ENCODE measurements around the gene IRF2BPL.

The IRF2BPL gene

DNA sequence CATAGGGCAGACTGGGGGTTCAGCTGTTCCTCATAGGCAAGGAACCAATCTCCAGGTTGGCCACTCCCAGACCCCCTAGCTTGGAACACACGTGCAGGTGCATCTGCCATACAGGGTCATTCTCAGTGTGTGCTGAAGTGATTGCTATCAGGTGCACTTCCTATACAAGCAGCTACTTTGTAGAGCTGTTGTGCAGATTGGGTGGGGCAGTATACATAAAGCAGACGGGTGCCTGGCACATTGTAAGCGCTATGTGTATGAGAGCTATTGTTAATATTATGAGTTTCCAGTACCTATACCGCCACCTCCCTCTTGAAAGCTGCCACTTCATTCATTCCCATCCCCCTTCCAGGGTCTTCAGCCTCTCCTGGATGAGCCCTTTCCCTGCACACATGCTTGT lies 17.3 kb downstream of the IRF2BPL start:
- DNase-seq (ENCODE audit: low read depth): no peak

DNA sequence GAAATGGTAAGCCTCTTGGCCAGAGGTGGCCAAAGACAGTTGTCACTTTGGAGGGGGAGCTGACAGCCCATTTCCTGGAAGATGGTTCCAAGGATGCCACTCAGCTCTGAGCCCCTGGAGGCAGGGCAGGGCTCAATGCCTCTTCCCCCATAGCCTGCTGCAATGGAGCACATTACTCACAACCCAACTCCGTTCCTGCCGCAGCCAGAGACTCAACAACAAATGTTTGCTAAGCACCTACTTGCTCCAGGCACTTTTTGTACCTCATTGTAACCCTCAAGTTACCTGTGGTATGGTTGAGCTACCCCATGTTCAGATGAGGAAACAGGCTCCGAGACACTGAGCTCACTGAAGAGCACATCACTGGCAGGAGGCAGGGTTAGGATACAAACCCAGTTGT lies 19.5 kb downstream of the IRF2BPL start:
- DNase-seq (ENCODE audit: low read depth): no peak

DNA sequence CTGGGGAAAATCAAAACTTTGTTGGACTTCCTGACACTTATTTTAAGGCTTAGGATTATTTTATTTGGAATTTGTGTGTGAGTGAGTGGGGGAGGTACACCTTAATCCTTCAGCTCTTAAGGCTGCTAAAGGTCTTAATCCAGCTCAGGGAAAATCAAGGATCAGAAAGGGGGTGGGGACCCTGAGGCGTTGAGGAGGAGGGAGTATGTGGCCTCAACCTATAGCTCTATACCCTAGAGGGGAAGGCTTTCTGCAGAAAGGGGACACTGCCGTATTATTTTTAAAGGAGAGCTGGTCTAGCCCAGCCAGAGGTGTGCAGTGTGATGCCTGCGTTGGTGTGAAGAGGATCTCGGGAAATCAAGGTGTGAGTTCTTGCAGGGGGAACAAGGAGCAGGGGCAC lies 20.0 kb downstream of the IRF2BPL start:
- no peak for DNase-seq (ENCODE audit: low read depth)

DNA sequence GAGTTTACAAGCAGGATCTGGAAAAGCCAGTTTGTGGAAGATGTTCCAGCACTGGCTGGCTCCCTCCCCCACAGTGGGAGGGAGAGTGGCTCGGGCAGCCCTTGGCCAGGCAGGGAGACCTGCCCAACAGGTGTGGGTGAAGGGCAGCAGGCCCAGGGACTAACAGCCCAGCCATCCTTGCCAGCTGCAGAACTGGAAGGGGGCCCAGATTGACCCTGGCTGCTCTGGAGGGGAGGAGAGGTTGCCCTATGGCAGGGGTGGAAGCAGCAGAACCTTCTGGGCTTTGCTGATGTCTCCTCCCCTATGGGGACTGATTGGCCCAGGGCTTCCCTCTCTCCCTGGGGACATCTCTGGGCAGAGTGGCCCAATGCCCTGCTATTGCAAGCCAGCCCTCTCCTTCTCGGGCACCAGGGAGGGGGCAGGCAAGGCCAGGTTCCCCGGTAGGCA lies 20.5 kb downstream of the IRF2BPL start:
- DNase-seq (ENCODE audit: low read depth): no peak

DNA sequence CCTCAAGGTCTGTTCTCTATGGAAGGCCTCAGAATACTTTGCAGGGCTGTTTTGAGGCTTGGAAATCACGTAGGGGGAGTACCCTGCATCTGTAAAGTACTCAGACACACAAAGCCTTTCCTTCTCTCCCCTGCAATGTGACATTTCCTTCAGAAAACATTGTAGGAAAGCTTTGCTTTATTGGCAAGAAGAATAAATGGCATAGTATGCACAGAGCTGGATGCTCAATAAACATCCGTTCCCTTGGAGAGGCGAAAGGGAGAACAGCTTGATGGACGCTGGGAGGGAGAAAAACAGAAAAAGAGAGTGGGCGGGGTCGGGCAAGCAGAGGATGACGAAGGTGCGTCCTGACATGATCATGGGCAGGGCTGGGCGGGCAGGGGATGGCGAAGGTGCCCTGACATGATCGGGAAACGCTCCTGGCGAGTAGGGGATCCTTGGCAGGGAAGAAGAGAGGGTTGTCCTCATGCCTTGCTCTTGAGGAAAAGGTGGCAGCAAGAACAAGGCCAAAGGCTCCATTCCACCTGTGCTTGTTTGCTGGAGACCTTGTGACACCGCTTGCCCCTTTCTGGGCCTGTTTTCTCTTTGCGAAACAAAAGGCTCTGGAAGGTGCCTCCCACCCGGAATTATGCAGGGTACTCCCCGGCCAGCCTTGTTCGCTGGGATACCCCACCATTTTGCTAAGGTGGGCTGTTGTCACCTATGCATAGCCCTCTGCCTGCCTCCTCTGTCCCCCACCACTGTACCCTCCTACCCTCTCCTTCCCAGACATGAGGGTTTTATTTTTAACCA lies 21.1 kb downstream of the IRF2BPL start:
- no peak for DNase-seq (ENCODE audit: low read depth)

DNA sequence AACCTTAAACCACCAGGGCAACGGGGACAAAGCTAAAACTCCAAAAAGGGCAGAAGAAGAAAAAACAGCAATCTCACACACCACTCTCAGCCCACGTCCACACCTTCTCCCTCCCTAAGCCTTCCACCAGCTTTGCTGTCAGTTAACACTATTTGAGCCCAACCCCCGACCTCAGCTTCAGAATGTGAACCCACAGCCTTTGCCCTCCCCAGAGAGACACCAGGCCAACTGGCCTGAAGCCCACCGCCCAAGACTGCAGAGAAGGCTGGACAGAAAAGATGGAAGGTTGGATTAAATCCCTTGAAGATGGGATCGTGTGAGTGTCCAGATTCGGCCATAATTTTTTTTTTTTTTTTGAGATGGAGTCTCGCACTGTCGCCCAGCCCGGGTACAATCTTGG lies 22.4 kb downstream of the IRF2BPL start:
- no peak for DNase-seq (ENCODE audit: low read depth)

DNA sequence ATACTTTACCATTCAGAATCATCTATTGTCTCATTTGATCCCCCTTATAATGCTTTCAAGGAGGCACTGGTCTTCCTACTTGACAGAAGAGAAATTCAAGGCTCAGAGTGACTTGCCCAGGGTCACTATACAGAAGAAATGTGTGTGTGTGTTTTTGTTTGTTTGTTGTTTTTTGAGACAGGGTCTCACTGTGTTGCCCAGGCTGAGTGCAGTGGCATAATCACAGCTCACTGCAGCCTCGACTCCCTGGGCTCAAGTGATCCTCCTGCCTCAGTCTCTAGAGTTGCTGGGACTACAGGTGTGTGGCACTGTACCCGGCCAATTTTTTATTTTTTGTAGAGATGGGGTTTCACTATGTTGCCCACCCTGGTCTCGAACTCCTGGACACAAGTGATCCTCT lies 22.9 kb downstream of the IRF2BPL start:
- no peak for DNase-seq (ENCODE audit: low read depth)

DNA sequence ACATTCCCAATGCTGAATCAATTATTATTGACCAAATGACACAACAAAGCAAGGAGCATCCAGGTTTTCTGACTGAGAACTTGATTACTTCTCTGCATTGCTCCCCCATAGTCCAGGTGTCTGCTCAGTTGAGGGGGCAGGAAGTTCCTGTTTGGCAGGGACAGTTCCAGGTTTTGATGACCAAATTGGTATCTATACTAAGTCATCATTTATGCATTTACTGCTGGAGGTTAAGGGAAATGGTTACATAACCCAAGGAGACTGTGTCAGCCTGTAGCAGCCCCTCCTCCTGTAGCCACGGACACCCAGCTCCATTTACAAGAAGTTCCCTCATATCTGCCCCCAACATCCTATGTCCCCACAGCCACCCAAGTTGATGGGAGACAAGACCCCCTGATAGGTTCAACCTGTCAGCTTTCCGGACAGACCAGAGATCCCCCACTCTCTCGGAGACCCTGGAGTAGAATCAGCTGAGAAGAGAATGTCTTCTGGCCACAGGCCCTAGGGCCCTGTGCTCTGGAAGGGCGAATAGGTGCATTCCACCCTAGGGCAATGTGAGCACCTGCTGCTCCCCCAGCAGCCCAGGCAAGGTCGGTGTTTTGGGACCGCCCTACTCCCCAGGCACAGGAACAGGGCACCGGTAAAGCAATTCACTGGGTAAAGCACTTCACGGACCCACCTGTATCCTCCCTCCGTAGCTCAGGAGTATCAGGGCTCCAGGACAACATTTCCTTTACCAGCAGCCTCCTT lies 23.6 kb downstream of the IRF2BPL start:
- no peak for DNase-seq (ENCODE audit: low read depth)

DNA sequence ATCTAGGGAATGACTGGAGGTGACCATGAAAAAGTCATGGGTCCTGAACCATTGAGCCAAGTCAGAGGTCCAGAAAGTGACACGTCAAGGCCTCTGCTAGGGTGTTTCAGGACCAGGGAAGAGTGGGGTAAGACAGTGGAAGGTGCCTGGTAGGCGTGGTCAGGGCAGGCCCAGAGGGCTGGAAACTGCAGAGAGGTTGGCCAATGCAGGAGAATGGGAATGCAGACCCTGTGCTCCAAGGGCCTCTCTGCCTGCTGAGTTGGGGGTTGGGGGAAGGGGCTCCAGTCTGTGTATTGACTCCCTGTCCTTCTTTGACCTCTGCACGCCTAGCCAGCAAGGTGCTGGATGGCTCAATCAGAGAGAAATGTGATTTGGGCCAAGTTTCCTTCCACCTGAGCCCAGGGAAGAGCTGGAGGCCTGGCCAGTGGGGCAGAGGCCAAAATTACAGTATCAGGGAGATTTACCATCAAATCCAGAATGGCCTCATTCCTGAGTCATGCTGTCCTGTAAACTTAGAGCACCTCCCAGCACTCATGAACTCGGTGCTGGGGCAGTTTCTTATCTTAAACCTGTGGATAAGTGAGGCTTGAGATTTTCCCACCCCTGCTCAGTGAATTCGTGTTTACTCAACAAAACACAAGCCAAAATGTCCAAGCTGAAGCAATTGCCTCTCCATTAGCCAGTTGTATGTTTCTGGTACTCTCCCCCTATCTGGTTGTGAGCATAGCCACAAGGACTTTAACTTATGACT lies 24.4 kb downstream of the IRF2BPL start:
- DNase-seq (ENCODE audit: low read depth): peak; percentile 75

DNA sequence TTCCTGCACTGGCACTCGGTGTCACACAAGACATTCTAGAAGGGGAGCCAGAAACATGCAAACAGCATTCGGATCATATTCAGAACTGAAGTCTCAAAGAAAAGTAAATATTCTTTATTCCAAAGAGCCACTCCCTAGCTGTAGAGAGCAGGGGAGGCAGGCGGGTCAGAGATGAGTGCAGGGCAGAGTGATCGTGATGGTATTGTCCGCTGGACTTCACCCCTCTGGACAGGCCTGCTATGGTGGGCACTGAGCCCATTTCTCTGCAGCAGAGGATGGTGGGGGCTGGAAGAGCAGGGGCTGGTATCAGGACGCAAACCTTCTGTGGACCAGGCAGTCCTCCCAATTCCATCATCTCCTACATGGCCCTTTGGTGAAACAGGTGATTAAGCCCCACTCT lies 25.6 kb downstream of the IRF2BPL start:
- DNase-seq (ENCODE audit: low read depth): no peak

DNA sequence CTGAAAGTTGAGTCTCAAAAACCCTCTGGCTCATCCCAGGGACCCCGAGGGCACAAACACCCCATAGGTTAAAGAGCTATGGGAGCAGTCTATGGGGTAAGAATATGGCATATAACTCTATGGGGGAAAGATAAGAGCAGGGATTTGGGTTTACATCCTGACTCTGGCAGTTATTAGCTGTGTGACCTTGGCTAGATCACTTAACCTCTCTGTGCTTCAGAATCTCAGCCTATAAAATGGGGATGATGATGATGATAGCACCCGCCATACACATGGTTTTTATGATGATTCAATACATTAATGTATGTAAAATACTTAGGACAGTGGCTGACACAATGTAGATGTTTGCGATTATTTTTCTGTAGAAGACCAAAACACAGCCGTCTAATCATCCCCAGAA lies 26.2 kb downstream of the IRF2BPL start:
- DNase-seq (ENCODE audit: low read depth): no peak

DNA sequence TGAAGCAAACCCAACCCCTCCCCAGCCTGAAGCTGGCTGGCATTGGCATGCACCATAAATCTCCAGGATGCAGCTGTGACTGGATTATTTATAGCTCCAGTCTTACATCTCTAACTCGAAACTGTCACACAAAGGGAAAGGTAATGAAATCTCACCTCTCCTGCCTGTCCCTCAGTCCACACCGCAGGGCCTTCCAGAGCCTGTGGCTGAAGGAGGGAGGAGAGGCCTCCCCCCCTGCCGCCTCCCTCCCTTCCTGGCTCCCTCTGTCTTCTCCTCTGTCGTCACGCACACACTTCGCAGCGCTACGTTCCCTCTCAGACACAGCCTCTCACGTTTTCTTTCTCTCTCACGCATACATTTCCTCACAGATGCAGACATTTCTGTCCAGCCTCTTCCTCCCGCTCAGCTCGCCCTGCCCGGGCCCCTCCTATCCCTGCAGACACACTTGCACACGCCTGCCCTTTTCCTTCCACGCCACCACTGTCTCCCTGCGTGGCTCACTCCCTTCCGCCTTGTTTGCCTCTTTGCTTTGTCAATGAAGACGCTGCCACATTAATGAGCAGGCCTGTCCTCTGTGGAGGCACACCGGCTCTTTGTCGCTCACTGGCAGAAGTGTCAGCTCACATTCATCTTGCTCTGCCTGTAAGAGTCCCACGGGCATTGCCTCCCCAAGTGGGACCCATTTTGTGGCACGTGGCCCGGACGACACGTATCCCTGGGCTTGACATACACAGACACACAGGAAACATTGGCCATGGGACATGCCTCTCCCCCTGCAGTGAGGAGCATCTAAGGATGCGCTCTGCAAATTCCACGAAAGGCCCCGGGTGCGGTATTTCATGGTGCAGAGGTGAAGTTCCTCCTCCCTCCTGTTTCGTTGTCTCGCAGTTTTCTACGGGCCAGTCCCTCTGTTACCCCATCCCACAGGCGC lies 27.9 kb downstream of the IRF2BPL start:
- peak; percentile 47 for DNase-seq (ENCODE audit: low read depth)

DNA sequence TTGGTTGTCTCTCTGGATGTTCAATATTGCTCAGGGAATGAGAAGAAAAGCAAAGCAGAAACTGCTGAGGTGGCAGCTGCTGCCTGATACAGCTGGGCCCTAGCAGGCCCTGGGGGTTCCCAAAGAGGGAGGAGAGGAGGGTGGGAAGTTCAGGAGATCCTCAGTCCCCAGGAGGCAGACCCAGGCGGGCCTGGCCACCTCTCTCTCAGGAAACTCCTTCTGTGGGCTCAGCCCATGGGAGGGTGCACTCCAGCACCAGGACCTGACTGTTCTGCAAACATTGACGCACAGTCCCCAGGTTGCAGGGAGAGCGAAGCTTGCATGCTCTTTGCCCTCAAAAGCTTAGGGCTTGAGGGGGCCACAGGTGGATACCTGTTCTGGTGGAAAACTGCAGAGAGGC lies 29.6 kb downstream of the IRF2BPL start:
- no peak for DNase-seq (ENCODE audit: low read depth)

DNA sequence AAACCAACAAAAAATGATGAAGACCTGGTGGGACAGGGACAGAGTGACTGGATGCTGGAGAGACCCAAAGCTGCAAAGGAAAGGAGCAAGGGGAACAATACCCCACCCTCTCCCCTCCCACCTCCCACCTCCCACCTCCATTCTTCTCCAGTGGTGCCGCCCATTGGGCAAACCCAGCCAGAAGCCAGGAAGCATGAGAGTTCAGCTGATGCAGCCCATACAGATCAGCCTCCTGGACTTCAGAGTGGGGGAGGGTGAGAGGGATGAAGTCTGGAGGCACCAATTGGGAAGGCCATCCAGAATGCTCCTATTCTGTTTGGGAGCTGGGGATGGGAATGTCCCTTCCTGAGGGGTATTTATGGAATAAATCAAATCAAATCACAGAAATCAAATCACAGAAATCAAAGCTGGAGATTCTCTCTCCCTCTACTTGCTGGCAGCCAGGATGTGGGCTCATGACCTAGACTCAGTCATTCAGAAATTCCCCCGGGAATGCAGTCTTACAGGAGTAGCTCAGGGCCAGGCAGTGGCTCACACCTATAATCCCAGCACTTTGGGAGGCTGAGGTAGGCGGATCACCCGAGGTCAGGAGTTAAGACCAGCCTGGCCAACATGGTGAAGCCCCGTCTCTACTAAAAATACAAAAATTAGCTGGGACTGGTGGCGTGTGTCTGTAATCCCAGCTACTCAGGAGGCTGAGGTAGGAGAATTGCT lies 31.1 kb downstream of the IRF2BPL start:
- no peak for DNase-seq (ENCODE audit: low read depth)

DNA sequence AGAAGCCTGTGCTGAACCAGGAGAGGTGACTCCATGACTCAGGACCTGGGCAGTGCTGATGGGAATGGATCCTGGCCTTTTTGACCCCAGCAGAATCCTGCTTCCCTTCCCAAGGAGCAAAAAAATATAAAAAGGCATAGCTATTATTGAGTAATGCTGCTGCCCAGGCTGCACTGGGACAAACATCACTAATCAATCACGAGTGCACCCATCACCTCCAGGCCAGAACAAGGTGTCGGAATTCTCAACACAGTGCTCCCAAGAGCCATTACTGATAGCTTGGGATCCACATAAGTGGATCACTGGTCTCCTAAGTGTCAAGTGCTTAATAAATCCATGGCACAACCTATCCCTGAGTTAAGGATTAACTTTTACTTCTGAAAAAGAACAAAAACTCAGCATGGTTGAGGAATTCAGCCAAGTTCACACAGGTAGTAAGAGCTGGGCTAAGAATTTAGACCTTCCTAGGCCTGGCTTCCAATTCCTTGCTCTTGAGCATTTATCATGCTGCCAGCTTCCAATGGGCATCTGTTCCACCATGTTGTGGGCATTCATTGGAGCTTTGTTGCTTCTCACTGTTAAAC lies 31.9 kb downstream of the IRF2BPL start:
- no peak for DNase-seq (ENCODE audit: low read depth)

DNA sequence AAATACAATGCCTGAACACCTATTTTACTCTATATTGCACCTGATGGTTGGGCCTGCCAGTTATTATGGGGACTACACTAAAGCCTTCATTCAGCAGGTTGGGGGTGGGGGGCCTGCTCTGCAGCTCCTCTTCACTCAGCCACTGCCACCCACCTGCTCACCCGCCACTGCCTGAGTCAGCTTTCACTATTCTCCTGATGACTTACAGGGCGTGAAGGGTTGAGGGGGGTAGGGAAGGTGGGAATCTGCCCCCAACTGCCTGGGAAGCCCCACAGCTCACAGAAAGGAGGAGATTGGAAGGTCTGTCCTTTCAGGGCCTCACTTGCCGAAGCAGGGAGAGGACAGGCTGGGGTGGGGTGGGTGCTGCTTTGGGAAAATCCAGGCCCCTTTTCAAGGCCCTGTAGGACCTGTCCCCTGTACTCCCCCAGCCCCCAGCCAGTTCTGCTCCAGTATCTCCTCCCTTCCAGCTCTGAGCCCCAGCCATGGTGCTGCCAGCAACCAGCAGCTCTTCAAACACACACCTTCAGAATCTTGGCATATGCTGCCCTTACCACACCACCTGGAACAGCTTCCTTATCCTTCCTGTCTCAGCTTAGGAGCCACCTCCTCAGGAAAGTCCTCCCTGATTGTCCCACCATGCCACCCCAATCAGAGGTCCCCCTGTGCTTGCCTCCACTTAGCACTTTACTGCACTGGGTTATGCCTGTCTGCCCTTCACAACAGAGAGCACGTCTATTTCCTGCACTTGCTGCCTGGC lies 33.1 kb downstream of the IRF2BPL start:
- DNase-seq (ENCODE audit: low read depth): no peak

DNA sequence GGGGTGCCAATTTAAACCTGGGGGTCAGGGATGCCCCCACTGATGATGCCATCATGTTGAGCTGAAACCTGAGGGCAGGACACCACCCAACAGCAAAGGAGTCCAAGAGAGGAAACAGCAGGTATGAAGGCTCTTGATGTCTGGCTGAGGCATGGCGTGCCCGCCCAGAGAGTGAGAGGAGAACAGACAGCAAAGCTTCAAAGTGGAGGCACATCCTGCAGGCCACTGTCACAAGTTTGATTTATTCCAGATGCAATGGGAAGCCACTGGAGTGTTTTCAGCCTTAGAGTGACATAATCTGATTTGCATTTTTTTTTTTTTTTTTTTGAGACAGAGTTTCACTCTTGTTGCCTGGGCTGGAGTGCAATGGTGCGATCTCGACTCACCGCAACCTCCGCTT lies 34.8 kb downstream of the IRF2BPL start:
- DNase-seq (ENCODE audit: low read depth): no peak

DNA sequence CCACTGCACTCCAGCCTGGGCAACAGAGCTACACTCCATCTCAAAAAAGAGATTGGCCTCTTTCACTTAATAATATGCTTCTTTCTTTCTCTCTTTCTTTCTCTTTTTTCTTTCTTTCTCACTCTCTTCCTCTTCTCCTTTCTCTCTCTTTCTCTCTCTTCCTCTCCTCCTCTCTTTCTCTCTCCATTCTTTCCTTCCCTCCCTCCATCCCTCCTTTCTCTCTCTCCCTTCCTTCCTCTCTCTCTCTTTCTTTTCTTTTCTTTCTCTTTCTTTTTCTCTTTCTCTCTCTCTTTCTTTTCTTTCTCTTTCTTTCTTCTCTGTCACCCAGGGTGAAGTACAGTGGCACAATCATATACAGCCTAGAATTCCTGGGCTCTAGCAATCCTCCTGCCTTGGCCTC lies 38.4 kb downstream of the IRF2BPL start:
- no peak for DNase-seq (ENCODE audit: low read depth)

DNA sequence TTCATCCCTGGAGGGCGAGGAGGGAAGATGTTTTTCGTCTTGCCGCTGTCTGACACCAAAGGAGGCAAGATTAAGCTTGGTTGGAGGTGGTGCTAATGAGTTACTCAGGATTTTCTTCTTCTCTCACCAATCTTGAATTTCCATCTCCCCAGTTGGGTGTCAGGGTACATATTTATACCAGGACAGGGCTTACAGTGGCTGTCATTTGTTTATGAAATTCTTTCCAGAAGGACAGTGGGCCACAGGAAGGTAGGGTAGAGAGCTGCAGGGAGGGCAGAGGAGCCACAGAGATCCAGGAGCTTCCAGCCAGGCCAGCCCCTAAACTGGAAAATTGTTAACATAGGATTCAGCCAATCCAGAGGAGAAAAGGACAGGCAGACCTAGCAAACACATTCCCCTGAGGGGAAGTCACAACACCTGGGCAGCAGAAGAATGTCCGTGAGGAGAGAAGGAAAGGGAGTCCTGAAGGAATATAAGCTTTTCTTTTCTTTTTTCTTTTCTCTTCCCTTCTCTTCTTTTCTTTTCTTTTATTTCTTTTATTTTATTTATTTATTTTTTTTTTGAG lies 40.5 kb downstream of the IRF2BPL start:
- DNase-seq (ENCODE audit: low read depth): no peak

DNA sequence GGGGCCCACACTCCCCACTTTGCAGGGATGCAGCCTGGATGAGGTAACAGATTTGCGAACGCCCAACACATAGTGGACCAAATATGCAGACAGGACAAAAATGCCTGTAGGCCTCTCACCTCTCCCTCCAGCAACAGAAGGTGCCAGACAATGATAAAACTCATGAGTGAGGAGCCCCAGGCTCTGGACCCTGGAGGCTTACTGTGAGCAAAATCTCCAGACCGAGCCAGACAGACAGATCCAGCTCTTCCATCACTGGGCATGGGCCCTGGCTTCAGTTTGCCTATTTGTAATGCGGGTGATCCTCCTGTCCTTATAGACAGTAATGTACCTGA lies 42.3 kb downstream of the IRF2BPL start:
- no peak for DNase-seq (ENCODE audit: low read depth)
